Lung (tissue), 12 donors: ENCODE data around the gene TAS1R2. TPM values are rescaled to one million over a fixed set of nuclear protein-coding genes. Genes with fewer than 3 reads are reported as not detected.

Experiments used
- ATAC-seq: fragments of 200-7000 bp; cut with Tn5 transposase; one replicate; pipeline ENCODE4 v1.9.1; 2020; ENCODE audit warnings: moderate number of reproducible peaks; ENCODE audit not compliant: insufficient read depth, low FRiP score
- DNase-seq, 3 donors: peaks; one replicate each; pipeline ENCODE4 v3.0.0-alpha.2; 2013 to 2017
- H3K27ac ChIP-seq, 2 donors: one replicate each; pipeline ENCODE4 v1.5.1; 2013; ENCODE audit warnings: mild to moderate bottlenecking in 2 of 2, moderate library complexity in 2 of 2, control low read depth in 1 of 2, inconsistent platforms in 1 of 2, low read depth in 1 of 2, low read length in 1 of 2
- H3K27me3 ChIP-seq, 3 donors: one replicate each; pipeline ENCODE4 v1.5.1; 2013; ENCODE audit warnings: low read length in 2 of 3; ENCODE audit not compliant: control insufficient read depth in 3 of 3, insufficient read depth in 3 of 3
- H3K36me3 ChIP-seq, 4 donors: one replicate each; pipeline ENCODE4 v1.5.1; 2013; ENCODE audit warnings: low read length in 4 of 4, mild to moderate bottlenecking in 1 of 4, moderate library complexity in 1 of 4; ENCODE audit not compliant: control insufficient read depth in 4 of 4, insufficient read depth in 4 of 4
- H3K4me1 ChIP-seq, 5 donors: one replicate each; pipeline ENCODE4 v1.5.1; 2013; ENCODE audit warnings: low read length in 5 of 5, mild to moderate bottlenecking in 2 of 5, moderate library complexity in 1 of 5; ENCODE audit not compliant: control insufficient read depth in 5 of 5, insufficient read depth in 5 of 5
- H3K4me3 ChIP-seq: one replicate; pipeline ENCODE4 v1.5.1; 2013; ENCODE audit warnings: mild to moderate bottlenecking, control low read depth, moderate library complexity
- H3K9ac ChIP-seq, 2 donors: one replicate each; pipeline ENCODE4 v1.5.1; 2013; ENCODE audit warnings: low read length in 2 of 2, control low read depth in 1 of 2; ENCODE audit not compliant: insufficient read depth in 1 of 2
- H3K9me3 ChIP-seq, 4 donors: one replicate each; pipeline ENCODE4 v1.5.1; 2013; ENCODE audit warnings: low read length in 3 of 4, mild to moderate bottlenecking in 1 of 4, moderate library complexity in 1 of 4; ENCODE audit not compliant: control insufficient read depth in 4 of 4, insufficient read depth in 3 of 4
- CTCF ChIP-seq: IDR thresholded peaks from 2 replicates; pipeline ENCODE4 v1.5.1; 2012; ENCODE audit warnings: mild to moderate bottlenecking; ENCODE audit errors: control extremely low read depth, extremely low read depth
- WGBS, 2 donors: extraction: QIAGEN DNeasy Blood & Tissue Kit; methylation state at CpG; one replicate each; pipeline ENCODE4 v1.1.7; 2013; 5-methylcytosine and 5-hydroxymethylcytosine counted together
- polyA plus RNA-seq, 2 donors: library from polyadenylated mRNA; stranded (reverse); fragments of 200-250 nt; gene quantifications; one replicate each; pipeline ENCODE4 v1.2.1, GENCODE V29; 2013
- total RNA-seq, 2 donors: library from RNA; depleted of rRNA in 1 of 2; stranded (reverse); fragments of >200 nt in 1 of 2; gene quantifications; one replicate each; pipeline ENCODE4 v1.2.1, GENCODE V29; 2014 to 2021
- donor health status: control.
- donor health status: control.
- donor health status: Bipolar disorder and iron deficiency.
- donor health status: healthy.
- donor health status: DM: yes; HTN: yes; CAD: no.

The TAS1R2 gene
- total and polyA plus RNA-seq, 4 donors: not detected

GRCh38 chr1:18817795-18818435, 41.5 kb downstream of the TAS1R2 start:
- Histone ChIP-seq H3K4me1 (peaks cover 0 to 5% (median 0%) of the 10 kb centered on the region in 5 donors), H3K36me3 (no peaks in the 10 kb centered on the region), H3K9ac (no peak overlapping the region), H3K27ac (no peak overlapping the region), H3K9me3 (no peaks in the 10 kb centered on the region), H3K4me3 (no peak overlapping the region), H3K27me3 (peaks cover 3 to 21% (median 10%) of the 10 kb centered on the region in 3 donors)
- WGBS, 2 donors: 49 to 51% methylated on average over 22 of the region's 22 CpGs
- ATAC-seq: no peak
- no peak for DNase-seq
- no peak for TF ChIP-seq CTCF

GRCh38 chr1:18817316-18817715, 42.1 kb downstream of the TAS1R2 start:
- WGBS, 2 donors: 60 to 69% methylated on average over 3 of the region's 3 CpGs
- Histone ChIP-seq H3K4me3 (no peak overlapping the region), H3K4me1 (peaks cover 0 to 5% (median 0%) of the 10 kb centered on the region in 5 donors), H3K27me3 (peaks cover 3 to 21% (median 10%) of the 10 kb centered on the region in 3 donors), H3K27ac (no peak overlapping the region), H3K9ac (no peak overlapping the region), H3K9me3 (no peaks in the 10 kb centered on the region), H3K36me3 (no peaks in the 10 kb centered on the region)
- TF ChIP-seq CTCF: no peak
- no peak for ATAC-seq
- no peak for DNase-seq

GRCh38 chr1:18816808-18817207, 42.7 kb downstream of the TAS1R2 start:
- ATAC-seq (no peak), DNase-seq (peak in 1 of 3 donors; percentile 46)
- H3K4me1 ChIP-seq: peaks cover 0 to 5% (median 0%) of the 10 kb centered on the region in 5 donors
- 40 to 51% methylated on average over 2 of the region's 2 CpGs for WGBS, 2 donors
- no peaks in the 10 kb centered on the region for H3K36me3 ChIP-seq
- H3K9ac ChIP-seq: no peak overlapping the region
- H3K9me3 ChIP-seq: no peaks in the 10 kb centered on the region
- no peak overlapping the region for H3K27ac ChIP-seq
- H3K27me3 ChIP-seq: peaks cover 3 to 21% (median 10%) of the 10 kb centered on the region in 3 donors
- H3K4me3 ChIP-seq: no peak overlapping the region
- no peak for TF ChIP-seq CTCF
